ENCODE results near the gene RNF144B. TPM values are rescaled to one million over a fixed set of nuclear protein-coding genes. Genes with fewer than 3 reads are reported as not detected.
"Not testable (repeated sequence)": the region's sequence is repeated elsewhere in the genome, so short reads cannot be mapped to it uniquely, and the experiment has no call there.

Gene RNF144B
- total and polyA plus RNA-seq, 8 donors, result 1.7 to 81.7 (median 5.1) TPM

- peaks cover 0 to 45% (median 10%) of the 10 kb centered on the region in 4 donors for H3K4me1 ChIP-seq
- H3K27ac ChIP-seq, result no peak overlapping the region
- no peak overlapping the region for H3K4me3 ChIP-seq
- intact Hi-C loops (cut with DNase I; ENCODE audit: low total_unique reads), result no loop called here
- no peaks in the 10 kb centered on the region for H3K27me3 ChIP-seq
- TF ChIP-seq POLR2AphosphoS5 (IDR thresholded peaks at IDR 0.05), result no peak
- no peak for TF ChIP-seq POLR2A (IDR thresholded peaks at IDR 0.05)
- TF ChIP-seq CTCF (IDR thresholded peaks at IDR 0.05), result no peak
- no peak for TF ChIP-seq EP300 (IDR thresholded peaks at IDR 0.05)
- H3K9me3 ChIP-seq, result no peaks in the 10 kb centered on the region
- DNase-seq, result no peak
- WGBS, 5 donors, result 96 to 100% (median 96%) methylated on average over 1 of the region's 1 CpG
- peaks cover 0 to 16% (median 12%) of the 10 kb centered on the region in 4 donors for H3K36me3 ChIP-seq
Observed at GRCh38 chr6:18395856-18396197, 8.7 kb downstream of the RNF144B start.

GRCh38 chr6:18397701-18398100 lies 10.6 kb downstream of the RNF144B start:
- Histone ChIP-seq H3K36me3 (peaks cover 0 to 16% (median 12%) of the 10 kb centered on the region in 4 donors), H3K9me3 (no peaks in the 10 kb centered on the region), H3K4me1 (peaks cover 0 to 37% (median 9%) of the 10 kb centered on the region in 4 donors), H3K27me3 (no peaks in the 10 kb centered on the region), H3K27ac (no peak overlapping the region), H3K4me3 (no peak overlapping the region)
- no peak for DNase-seq
- intact Hi-C loops (cut with DNase I; ENCODE audit: low total_unique reads), result no loop called here
- no peak for TF ChIP-seq POLR2AphosphoS5 (IDR thresholded peaks at IDR 0.05)
- no peak for TF ChIP-seq CTCF (IDR thresholded peaks at IDR 0.05)
- TF ChIP-seq EP300 (IDR thresholded peaks at IDR 0.05), result no peak
- no peak for TF ChIP-seq POLR2A (IDR thresholded peaks at IDR 0.05)
- 81 to 89% (median 85%) methylated on average over 6 of the region's 6 CpGs for WGBS, 5 donors

- H3K27ac ChIP-seq; H3K27me3 ChIP-seq; DNase-seq; H3K9me3 ChIP-seq; intact Hi-C loops (cut with DNase I; ENCODE audit: low total_unique reads); H3K4me3 ChIP-seq: not testable (repeated sequence)
- H3K4me1 ChIP-seq, result peaks cover 0 to 32% (median 9%) of the 10 kb centered on the region in 4 donors
- 84 to 95% (median 90%) methylated on average over 4 of the region's 4 CpGs for WGBS, 5 donors
- H3K36me3 ChIP-seq, result peaks cover 0 to 16% (median 12%) of the 10 kb centered on the region in 4 donors
Observed at GRCh38 chr6:18398225-18398624, 11.1 kb downstream of the RNF144B start.

GRCh38 chr6:18400831-18401446 lies 13.8 kb downstream of the RNF144B start:
- Histone ChIP-seq H3K4me3 (no peak overlapping the region), H3K27me3 (no peaks in the 10 kb centered on the region), H3K4me1 (peaks cover 0 to 23% (median 12%) of the 10 kb centered on the region in 4 donors), H3K36me3 (peaks cover 0 to 16% (median 12%) of the 10 kb centered on the region in 4 donors), H3K27ac (peak overlapping the region in 2 of 5 donors; percentile 40 to 45), H3K9me3 (no peaks in the 10 kb centered on the region)
- TF ChIP-seq CTCF (IDR thresholded peaks at IDR 0.05) (no peak), POLR2A (IDR thresholded peaks at IDR 0.05) (no peak), EP300 (IDR thresholded peaks at IDR 0.05) (no peak), POLR2AphosphoS5 (IDR thresholded peaks at IDR 0.05) (no peak)
- 85 to 90% (median 87%) methylated on average over 2 of the region's 2 CpGs for WGBS, 5 donors
- intact Hi-C loops (cut with DNase I; ENCODE audit: low total_unique reads), result no loop called here
- no peak for DNase-seq

- WGBS, 5 donors, result 93 to 99% (median 95%) methylated on average over 6 of the region's 6 CpGs
Observed at GRCh38 chr6:18404965-18405364, 17.8 kb downstream of the RNF144B start.

More at GRCh38 chr6:18404965-18405364, 17.8 kb downstream of the RNF144B start:
- intact Hi-C loops (cut with DNase I; ENCODE audit: low total_unique reads); H3K9me3 ChIP-seq; DNase-seq; H3K27me3 ChIP-seq; H3K4me3 ChIP-seq; H3K27ac ChIP-seq: not testable (repeated sequence)
- peaks cover 0 to 13% (median 9%) of the 10 kb centered on the region in 4 donors for H3K36me3 ChIP-seq
- peaks cover 0 to 19% (median 10%) of the 10 kb centered on the region in 4 donors for H3K4me1 ChIP-seq

Data from stomach (tissue), 9 donors.